K562 (cell line): ENCODE results near the gene NFAM1. TPM values are rescaled to one million over a fixed set of nuclear protein-coding genes. Genes with fewer than 3 reads are reported as not detected.

Experiments used
- DNMT1 ChIP-seq: fragments of 450-650 bp; IDR thresholded peaks from 2 replicates; pipeline ENCODE4 v1.6.1; 2016; ENCODE audit warnings: antibody characterized with exemption, mild to moderate bottlenecking
- ELF1 ChIP-seq: fragments of 200-800 bp; sonication (Bioruptor generic); IDR thresholded peaks from 2 replicates; pipeline ENCODE4 v1.6.1; 2016; ENCODE audit warnings: missing genetic modification characterization, missing compliant biosample characterization
- ESRRA ChIP-seq: fragments of 450-650 bp; IDR thresholded peaks from 2 replicates; pipeline ENCODE4 v1.6.1; 2014; ENCODE audit warnings: low read depth, mild to moderate bottlenecking, moderate library complexity, borderline replicate concordance
- ETV5 ChIP-seq: sonication (generic); formaldehyde crosslinking; IDR thresholded peaks from 2 replicates; pipeline ENCODE4 v1.4.0; 2020; ENCODE audit warnings: low read depth, mild to moderate bottlenecking, missing genetic modification reagents
- GATA2 ChIP-seq: sonication (generic); formaldehyde crosslinking; IDR thresholded peaks from 2 replicates; pipeline ENCODE4 v1.4.0; 2020; ENCODE audit warnings: mild to moderate bottlenecking, missing genetic modification reagents
- L3MBTL2 ChIP-seq: fragments of 450-650 bp; IDR thresholded peaks from 2 replicates; pipeline ENCODE4 v1.6.1; 2016; ENCODE audit warnings: mild to moderate bottlenecking, moderate library complexity
- MAFF ChIP-seq: IDR thresholded peaks from 2 replicates; pipeline ENCODE4 v1.6.1; 2012; ENCODE audit warnings: low read length, improper control_type of control experiment
- NFIC ChIP-seq: fragments of 450-650 bp; IDR thresholded peaks from 2 replicates; pipeline ENCODE4 v1.6.1; 2017; ENCODE audit warnings: mild to moderate bottlenecking, inconsistent platforms
- NFIX ChIP-seq: fragments of 250-450 bp; sonication (Bioruptor Pico); IDR thresholded peaks from 2 replicates; pipeline ENCODE4 v1.4.0; 2020; ENCODE audit warnings: low read depth, mild to moderate bottlenecking, moderate library complexity
- SMARCA5 ChIP-seq: fragments of 450-650 bp; IDR thresholded peaks from 2 replicates; pipeline ENCODE4 v1.6.1; 2016
- TAF7 ChIP-seq: fragments of 450-650 bp; IDR thresholded peaks from 2 replicates; pipeline ENCODE4 v1.6.1; 2016; ENCODE audit warnings: missing genetic modification characterization, missing compliant biosample characterization
- TCFL5 ChIP-seq: fragments of 250-450 bp; sonication (Bioruptor Pico); conservative IDR thresholded peaks from 2 replicates; pipeline ENCODE4 v1.6.1; 2021; ENCODE audit warnings: mild to moderate bottlenecking, moderate library complexity, matching md5 sums
- ZFP1 ChIP-seq: fragments of 450-650 bp; formaldehyde crosslinking; IDR thresholded peaks from 2 replicates; pipeline ENCODE4 v1.4.0; 2020; ENCODE audit warnings: mild to moderate bottlenecking, mixed read lengths
- ZNF143 ChIP-seq: sonication (generic); formaldehyde crosslinking; IDR thresholded peaks from 2 replicates; pipeline ENCODE4 v1.9.0; 2022; ENCODE audit warnings: mild to moderate bottlenecking, missing genetic modification reagents
- ZNF316 ChIP-seq: fragments of 450-650 bp; IDR thresholded peaks from 2 replicates; pipeline ENCODE4 v1.6.1; 2016
- polyA plus RNA-seq, 8 experiments: library from polyadenylated mRNA; depleted of rRNA in 4 of 8; stranded (reverse) in 5 of 8; unstranded in 3 of 8; fragments of >200 nt; fragmentation: Nextera tagmentation in 2 of 8; fragmentation: Illumina TruSeq in 1 of 8; extraction: Ambion mirVana in 2 of 8; extraction: Trizol in 1 of 8; gene quantifications; 2 replicates each; pipeline versions ENCODE4 v1.2.1 to v1.2.3, GENCODE V29; 2011 to 2014; ENCODE audit warnings: inconsistent platforms in 1 of 8, missing spikeins in 1 of 8
- total RNA-seq, 7 experiments: library from RNA; depleted of rRNA in 6 of 7; stranded (reverse); fragments of >200 nt in 6 of 7; fragmentation: Illumina TruSeq in 2 of 7; extraction: Trizol in 2 of 7; gene quantifications; 2 replicates each; pipeline versions ENCODE4 v1.2.1 to v1.2.3, GENCODE V29; 2011 to 2021; ENCODE audit warnings: low replicate concordance in 1 of 7
- TF ChIP-seq, protein P1 (sequence below): fragments of 250-450 bp; sonication (Bioruptor Pico); IDR thresholded peaks from 2 replicates; pipeline ENCODE4 v1.5.0; 2021; ENCODE audit warnings: mild to moderate bottlenecking, moderate library complexity
- TF ChIP-seq, protein P2 (sequence below): IDR thresholded peaks from 2 replicates; pipeline ENCODE4 v1.6.1; 2011; ENCODE audit warnings: borderline replicate concordance, low read depth, mild to moderate bottlenecking, moderate library complexity, low read length; ENCODE audit not compliant: insufficient read depth, poor library complexity, severe bottlenecking
- TF ChIP-seq, protein P3 (sequence below): sonication (generic); IDR thresholded peaks from 2 replicates; pipeline ENCODE4 v1.6.1; 2016
- TF ChIP-seq, protein P4 (sequence below), 2 experiments: IDR thresholded peaks; 2 replicates each; pipeline ENCODE4 v1.6.1; 2012; ENCODE audit warnings: improper control_type of control experiment in 2 of 2, low read depth in 2 of 2, low read length in 2 of 2, borderline replicate concordance in 1 of 2

The NFAM1 gene
- total and polyA plus RNA-seq, 9 of the 15 experiments (the other 6 are each of a cell fraction or from before 2014, with no cell fraction given) = 0.01 to 0.18 (median 0.03) TPM; not detected in 5

DNA sequence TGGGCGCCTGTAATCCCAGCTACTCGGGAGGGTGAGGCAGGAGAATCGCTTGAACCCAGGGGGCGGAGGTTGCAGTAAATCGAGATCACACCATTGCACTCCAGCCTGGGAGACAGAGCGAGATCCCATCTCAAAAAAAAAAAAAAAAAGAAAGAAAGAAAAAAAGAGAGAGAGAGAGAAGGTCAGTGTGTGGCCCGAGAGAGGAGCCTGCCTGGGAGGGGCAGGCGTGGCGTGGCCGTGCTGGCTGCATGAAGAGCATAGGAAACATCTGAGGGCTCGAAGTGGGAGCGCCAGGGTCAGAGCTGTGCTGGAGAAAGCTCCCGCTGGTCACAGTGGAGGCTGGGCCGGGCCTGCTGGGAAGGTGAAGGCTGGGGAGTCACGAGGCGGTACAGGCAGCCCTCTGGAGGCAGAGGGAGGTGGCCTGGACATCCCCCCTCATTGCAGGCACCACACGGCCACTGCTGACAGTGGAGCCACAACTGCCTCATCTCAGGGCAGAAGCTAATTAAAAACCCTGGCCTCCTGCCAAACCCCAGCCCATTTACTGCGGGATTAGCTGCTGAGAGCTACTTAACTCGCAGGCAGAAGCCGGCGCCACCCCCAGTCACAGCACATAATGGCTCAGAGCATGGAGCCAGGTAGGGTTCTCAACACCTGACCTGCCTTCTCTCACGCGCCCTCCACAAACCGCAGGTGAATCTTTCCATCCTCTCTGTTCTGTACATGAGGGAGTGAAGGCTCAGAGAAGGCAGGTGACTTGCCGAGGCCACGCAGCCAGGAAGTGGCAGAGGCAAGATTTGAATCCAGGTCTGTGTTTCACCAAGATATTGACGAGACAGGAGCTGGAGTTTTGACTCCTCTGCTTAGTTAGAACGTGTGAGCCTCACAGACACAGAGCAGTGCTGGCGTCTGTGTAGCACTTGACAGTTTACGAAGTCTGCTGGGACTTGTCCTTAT is 32.6 kb downstream of the NFAM1 start (continued):
- TF ChIP-seq, protein P1, sequence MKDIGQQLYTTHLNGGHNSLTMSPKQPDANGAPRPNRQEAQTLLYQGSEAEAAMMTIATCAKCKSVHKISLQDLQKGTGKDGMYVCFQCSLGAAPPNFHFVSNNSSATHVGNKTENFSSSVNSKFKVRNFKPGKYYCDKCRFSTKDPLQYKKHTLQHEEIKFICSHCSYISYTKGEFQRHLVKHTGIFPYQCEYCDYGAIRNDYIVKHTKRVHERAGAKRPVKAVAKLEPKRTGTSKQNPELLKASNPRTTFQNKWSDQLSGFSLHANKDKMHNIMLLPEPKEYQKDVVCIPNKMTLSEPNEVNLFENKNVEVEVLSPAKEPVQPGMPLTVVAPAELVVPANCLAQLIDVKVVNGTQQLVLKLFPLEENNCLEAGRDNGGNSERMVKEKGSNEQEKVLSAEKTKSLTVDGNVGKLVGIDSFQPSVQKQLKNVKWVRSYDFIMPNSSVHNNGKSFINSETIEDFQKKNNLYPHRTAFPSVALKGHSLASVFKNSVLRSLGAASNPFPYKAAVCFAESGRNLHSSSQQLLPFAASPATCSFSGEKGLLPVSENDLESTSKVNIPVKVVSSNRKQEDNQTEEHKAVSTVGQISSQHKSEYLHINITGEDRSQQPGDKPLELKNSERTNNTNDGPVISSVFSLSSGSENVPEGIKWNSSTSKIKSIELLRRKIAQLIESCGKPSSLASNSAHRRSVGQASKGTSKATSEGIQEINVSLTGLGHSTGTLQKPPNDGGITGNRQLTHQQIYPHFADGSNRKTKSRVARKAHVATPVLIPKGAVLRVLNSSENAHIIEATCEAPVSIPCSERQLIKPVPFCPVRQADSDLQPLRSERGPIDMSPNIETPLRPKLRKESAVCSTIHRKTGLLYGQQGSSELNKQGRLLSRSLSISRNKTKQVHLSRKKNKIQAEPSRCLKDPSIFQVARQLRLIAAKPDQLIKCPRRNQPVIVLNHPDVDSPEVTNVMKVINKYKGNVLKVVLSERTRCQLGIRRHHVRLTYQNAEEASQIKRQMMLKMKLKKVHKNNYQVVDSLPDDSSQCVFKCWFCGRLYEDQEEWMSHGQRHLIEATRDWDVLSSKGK (CRISPR knock-in tag) = no peak
- no peak for TF ChIP-seq ZNF143 (CRISPR knock-in tag)
- TF ChIP-seq GATA2 (CRISPR knock-in tag) = no peak
- TF ChIP-seq ZFP1 (CRISPR knock-in tag) = no peak
- no peak for TF ChIP-seq TCFL5 (CRISPR knock-in tag)
- TF ChIP-seq MAFF = no peak
- TF ChIP-seq NFIX = no peak
- TF ChIP-seq SMARCA5 = 0 out of 2 replicates have a peak, but pooled peaks have one; percentile 26
- peak; percentile 96 for TF ChIP-seq NFIC
- no peak for TF ChIP-seq DNMT1
- TF ChIP-seq ELF1 = no peak
- TF ChIP-seq, protein P2, sequence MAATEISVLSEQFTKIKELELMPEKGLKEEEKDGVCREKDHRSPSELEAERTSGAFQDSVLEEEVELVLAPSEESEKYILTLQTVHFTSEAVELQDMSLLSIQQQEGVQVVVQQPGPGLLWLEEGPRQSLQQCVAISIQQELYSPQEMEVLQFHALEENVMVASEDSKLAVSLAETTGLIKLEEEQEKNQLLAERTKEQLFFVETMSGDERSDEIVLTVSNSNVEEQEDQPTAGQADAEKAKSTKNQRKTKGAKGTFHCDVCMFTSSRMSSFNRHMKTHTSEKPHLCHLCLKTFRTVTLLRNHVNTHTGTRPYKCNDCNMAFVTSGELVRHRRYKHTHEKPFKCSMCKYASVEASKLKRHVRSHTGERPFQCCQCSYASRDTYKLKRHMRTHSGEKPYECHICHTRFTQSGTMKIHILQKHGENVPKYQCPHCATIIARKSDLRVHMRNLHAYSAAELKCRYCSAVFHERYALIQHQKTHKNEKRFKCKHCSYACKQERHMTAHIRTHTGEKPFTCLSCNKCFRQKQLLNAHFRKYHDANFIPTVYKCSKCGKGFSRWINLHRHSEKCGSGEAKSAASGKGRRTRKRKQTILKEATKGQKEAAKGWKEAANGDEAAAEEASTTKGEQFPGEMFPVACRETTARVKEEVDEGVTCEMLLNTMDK = no peak
- peak; percentile 42 for TF ChIP-seq L3MBTL2
- TF ChIP-seq, protein P3, sequence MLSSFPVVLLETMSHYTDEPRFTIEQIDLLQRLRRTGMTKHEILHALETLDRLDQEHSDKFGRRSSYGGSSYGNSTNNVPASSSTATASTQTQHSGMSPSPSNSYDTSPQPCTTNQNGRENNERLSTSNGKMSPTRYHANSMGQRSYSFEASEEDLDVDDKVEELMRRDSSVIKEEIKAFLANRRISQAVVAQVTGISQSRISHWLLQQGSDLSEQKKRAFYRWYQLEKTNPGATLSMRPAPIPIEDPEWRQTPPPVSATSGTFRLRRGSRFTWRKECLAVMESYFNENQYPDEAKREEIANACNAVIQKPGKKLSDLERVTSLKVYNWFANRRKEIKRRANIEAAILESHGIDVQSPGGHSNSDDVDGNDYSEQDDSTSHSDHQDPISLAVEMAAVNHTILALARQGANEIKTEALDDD = 0 out of 2 replicates have a peak, but pooled peaks have one; percentile 20
- TF ChIP-seq ETV5 (CRISPR knock-in tag) = no peak
- TF ChIP-seq TAF7 (tag) = no peak
- no peak for TF ChIP-seq ZNF316
- 0 out of 2 replicates have a peak, but pooled peaks have one; percentile 15 for TF ChIP-seq ESRRA
- TF ChIP-seq, protein P4, sequence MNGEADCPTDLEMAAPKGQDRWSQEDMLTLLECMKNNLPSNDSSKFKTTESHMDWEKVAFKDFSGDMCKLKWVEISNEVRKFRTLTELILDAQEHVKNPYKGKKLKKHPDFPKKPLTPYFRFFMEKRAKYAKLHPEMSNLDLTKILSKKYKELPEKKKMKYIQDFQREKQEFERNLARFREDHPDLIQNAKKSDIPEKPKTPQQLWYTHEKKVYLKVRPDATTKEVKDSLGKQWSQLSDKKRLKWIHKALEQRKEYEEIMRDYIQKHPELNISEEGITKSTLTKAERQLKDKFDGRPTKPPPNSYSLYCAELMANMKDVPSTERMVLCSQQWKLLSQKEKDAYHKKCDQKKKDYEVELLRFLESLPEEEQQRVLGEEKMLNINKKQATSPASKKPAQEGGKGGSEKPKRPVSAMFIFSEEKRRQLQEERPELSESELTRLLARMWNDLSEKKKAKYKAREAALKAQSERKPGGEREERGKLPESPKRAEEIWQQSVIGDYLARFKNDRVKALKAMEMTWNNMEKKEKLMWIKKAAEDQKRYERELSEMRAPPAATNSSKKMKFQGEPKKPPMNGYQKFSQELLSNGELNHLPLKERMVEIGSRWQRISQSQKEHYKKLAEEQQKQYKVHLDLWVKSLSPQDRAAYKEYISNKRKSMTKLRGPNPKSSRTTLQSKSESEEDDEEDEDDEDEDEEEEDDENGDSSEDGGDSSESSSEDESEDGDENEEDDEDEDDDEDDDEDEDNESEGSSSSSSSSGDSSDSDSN (IDR thresholded peaks at IDR 0.05; ENCODE audit: borderline replicate concordance in 1 of 2, low read depth in 2 of 2, low read length in 2 of 2) = 0 out of 4 replicates have a peak, but pooled peaks of 1 of the 2 experiments have one; percentile 28
